HG02840 (cell line): Measurements from ENCODE around the gene NRG3.

ENCODE experiments used
- ATAC-seq: cut with Tn5 transposase; IDR thresholded peaks from one replicate; pipeline ENCODE4 v1.9.1; 2021; ENCODE audit warnings: mild to moderate bottlenecking, moderate library complexity, moderate number of reproducible peaks; ENCODE audit not compliant: unreplicated experiment, low FRiP score

Gene NRG3

DNA sequence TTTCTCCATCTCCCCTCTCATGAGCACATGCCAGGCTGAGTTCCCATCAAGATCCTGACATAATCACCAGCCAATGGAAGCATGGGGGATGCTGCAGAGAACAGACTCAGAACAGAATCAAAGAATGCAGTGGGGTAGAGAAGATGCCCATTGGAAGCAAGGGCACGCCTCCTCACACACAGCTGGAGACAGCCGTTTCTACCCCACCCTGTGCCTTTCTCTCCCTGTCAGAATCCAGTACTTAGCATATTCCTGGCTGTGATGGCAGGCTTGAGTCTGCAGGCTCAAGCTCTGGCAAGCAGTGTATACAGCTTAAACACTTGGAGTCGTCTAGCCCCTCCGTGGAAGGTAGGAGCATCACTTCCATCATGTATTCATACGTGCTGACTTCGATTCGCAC lies 867.9 kb downstream of the NRG3 start:
- no peak for ATAC-seq

GRCh38 chr10:82750538-82750937 lies 875.5 kb downstream of the NRG3 start:
- ATAC-seq: no peak

DNA sequence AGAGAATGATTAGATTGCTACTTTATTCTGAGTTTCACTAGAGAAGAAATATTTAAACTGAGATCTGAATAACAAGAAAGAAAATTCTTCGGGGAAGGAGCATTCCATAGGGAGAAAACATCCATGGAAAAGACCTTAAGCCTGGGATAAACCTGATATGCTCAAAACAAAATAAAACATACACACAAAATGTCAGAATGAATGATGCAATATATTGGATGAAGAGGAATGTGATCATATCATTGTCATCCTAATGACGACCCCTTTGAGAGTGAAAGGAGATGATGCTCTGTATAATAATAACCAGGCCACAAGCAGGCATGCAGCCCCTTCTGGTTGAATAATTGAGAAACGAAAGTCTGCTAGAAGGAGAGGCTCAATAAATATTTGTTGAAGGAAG lies 882.4 kb downstream of the NRG3 start:
- ATAC-seq: no peak

DNA sequence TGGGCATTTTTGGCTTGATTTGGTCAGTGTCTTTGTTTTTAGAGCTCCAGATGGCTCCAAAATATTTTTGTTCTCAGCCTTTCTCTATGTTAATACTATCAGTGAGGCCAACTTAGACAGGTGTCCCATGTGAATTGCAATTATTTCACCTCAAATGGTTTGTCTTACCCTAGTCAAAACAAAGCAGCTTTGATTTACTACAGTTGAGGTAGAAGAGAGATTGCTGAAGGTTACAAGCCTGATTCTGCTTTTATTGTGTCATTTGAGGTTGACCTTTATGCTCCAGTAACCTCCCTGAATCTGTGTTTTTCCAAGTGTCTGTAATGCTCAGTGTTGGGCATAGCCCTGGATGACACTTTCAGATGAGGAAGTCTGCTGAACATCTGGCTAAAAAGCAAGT lies 882.9 kb downstream of the NRG3 start:
- ATAC-seq: no peak

DNA sequence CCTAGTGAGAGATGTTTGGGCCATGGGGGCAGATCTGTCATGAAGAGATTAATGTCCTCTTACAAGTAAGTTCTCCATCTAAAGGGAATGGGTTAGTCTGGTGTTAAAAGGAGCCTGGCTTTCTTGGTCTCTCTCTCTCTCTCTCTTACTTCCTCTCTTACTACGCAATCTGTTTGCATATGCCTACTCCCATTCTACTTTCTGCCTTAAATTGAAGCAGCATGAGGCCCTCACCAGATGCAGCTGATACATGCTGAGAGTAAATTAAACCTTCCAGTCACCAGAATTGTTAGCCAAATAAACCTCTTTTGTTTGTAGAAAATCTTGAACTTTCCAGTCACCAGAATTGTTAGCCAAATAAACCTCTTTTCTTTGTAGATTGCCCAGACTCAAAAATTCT lies 884.1 kb downstream of the NRG3 start:
- ATAC-seq: no peak

- no peak for ATAC-seq
Observed at GRCh38 chr10:82762641-82763040, 887.6 kb downstream of the NRG3 start.

DNA sequence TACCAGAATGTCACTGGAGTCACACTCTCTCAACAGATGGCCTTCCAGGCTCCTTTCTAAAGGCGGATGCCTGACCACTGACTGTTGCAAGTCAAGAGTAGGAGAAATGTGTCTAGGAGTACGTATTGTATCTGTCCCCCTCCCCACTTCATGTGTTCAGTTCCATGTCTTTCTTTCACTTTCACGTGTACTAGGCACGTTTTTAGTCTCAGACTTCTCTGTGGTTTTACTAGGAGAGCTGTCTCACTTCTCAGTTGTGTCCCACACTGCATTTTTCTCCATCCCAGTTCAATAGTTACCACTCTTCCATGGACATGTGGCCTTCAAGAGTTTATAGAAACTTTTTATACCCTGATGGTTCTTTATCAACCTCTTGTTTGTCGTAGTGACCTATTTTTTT lies 893.0 kb downstream of the NRG3 start:
- ATAC-seq: no peak

DNA sequence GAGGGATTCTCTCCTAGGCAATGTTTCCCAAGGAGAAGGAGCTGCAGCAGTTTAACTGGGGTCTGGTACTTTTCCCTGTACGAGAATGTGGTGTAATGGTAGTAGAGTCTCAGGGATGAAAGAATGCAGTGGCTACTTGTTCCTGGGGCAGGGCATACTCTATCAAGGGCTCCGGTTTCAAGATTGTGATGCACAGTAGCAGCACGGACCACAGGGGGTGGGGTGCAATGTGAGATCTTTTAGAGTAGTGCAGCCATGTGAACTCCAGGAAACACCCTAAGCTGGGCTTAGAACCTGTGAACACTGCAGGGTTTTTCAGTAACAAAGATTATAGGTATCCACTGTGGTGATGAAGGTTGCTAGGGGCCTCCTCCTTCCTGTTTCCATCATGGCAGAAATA lies 903.9 kb downstream of the NRG3 start:
- ATAC-seq: no peak

DNA sequence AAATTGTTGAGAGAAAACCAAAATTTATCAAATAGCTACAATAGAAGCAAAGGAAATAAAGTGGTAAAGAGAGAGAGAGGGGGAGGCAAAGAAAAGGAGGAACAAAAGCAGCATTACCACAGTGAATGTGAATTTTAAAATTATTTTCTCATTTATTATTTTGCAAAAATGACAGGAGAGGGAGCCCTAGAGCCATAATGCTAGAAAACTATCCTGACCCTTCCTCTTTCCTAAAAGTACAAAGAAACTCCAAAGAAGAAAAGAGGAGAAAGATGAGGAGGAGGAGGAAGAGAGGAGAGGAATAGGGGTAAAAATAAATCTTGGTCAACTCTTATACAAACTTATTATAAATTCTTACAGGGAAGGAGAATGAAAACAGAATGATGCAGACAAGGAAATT lies 921.5 kb downstream of the NRG3 start:
- no peak for ATAC-seq

DNA sequence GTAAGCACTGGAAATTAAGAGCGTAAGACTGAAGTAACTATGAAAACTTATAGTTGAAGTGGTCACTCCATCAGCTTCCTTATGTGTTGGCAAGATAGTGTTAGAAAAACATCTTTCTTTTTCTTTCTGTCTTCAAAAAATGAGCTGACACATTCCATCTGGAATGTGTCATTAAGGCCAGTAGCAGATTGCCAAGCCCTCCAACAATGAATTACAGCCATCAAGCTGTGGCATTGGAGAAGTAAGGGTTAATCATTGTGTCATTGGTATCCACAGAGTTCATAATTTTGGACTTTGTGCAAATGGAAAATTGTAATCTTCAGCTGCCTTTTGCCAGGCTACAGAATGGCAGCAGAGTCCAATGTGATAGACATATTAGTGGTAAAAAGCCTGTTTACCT lies 926.3 kb downstream of the NRG3 start:
- ATAC-seq: no peak

- ATAC-seq: no peak
Observed at GRCh38 chr10:82811621-82812020, 936.6 kb downstream of the NRG3 start.

- no peak for ATAC-seq
Observed at GRCh38 chr10:82813856-82814255, 938.9 kb downstream of the NRG3 start.

DNA sequence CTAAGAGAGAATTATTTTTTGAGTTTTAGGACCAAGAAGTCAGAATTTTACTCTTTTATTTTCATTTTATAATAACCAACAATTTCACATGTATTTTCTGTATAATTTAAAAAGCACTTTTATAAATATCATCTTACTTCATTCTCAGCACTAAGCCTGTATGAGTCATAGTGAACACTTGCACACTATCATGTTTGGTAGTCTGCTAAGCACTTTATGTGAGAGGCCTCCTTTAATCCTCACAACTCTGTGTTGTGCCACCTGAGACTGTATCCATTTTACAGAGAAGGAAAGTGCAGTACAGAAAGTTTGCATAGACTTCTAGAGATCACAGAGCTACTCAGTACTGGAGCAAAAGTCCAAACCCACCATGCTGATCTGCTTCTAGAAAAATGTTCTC lies 939.6 kb downstream of the NRG3 start:
- ATAC-seq: no peak

GRCh38 chr10:82815680-82816079 lies 940.7 kb downstream of the NRG3 start:
- ATAC-seq: no peak

GRCh38 chr10:82817676-82818422 lies 942.9 kb downstream of the NRG3 start:
- no peak for ATAC-seq

GRCh38 chr10:82821043-82821442 lies 946.0 kb downstream of the NRG3 start:
- ATAC-seq: no peak

GRCh38 chr10:82826132-82826531 lies 951.1 kb downstream of the NRG3 start:
- no peak for ATAC-seq

DNA sequence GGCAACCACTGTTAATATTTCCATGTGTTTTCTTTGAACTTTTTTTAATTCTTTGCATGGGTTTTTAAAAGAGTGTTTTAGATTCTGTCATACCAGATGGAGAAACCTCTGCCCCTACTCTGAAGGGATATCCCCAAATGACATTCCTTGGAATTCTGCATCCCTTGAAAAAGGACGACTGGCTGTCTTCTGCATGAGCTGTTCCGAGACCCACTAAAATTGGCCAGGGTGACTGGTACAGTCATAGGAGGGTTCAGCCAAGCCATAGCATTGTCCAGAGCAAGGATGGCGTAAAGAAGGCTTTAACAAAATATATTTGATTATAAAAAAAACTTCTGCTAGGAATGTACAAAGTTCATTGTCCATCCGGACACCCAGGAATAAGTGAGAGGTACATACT lies 952.9 kb downstream of the NRG3 start:
- ATAC-seq: no peak

GRCh38 chr10:82847242-82847641 lies 972.2 kb downstream of the NRG3 start:
- ATAC-seq: no peak

- no peak for ATAC-seq
Observed at GRCh38 chr10:82850191-82850590, 975.2 kb downstream of the NRG3 start.

DNA sequence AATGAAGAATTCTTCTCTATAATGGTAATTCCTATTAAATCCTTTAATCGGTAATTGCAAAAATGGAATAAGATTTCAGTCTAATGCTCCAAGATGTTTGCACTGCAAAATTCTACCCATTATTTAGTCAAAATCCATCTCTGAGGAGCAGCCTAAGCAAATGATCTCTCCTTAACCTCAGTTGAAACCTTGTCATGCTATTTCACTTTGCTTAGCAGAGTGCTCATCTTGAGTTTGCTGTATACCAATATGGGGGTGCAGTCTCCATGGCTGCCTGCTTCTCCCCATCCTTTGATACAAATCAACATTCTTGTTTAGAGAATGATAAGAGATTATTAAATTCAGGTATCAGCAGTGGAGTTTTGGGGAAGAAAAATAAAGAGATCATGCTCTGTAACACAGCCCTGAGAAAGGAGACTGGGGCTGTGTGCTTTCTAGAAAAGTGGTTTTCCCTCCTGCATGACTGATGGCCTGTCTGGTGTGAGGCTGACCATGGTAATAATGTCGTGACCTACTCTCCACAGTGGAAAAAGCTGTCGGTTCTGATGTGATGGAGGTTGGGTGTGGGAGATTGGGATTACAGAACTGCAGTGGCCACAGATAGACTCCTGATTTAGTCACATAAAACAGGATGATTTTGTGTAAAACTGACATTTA lies 982.1 kb downstream of the NRG3 start:
- no peak for ATAC-seq

DNA sequence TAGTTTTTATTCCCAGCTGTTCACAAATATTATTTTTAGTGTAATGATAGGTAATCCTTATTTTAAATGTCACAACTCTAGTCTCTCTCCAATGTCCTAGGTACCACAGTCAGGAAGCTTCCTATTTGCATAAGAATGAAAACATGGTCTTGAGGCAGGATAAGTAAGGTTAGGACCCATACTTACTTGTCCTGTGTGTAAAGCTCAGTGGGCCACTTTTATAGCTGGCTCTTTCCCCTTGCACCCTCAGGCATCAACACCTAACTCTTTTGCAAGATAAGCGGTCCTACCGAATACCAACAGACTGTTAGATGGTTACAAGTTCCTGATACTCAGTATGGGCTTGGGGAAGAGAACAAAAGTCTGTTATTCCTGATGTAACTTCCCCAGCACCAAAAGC lies 986.9 kb downstream of the NRG3 start:
- ATAC-seq: no peak
